Liver (tissue), 9 donors: Measurements from ENCODE around the gene GHR. TPM values are rescaled to one million over a fixed set of nuclear protein-coding genes. Genes with fewer than 3 reads are reported as not detected.
A peak's percentile ranks its signal among the peaks of the same experiment; 100 is the strongest.

Experiments used
- DNase-seq: peaks from one replicate; pipeline ENCODE4 v3.0.0-alpha.2; 2017; ENCODE audit warnings: low spot score
- H3K27ac ChIP-seq, 2 donors: one replicate each; pipeline ENCODE4 v1.7.0; 2013; ENCODE audit warnings: inconsistent platforms in 2 of 2, low read length in 2 of 2, control low read depth in 1 of 2, low read depth in 1 of 2, mild to moderate bottlenecking in 1 of 2
- H3K27me3 ChIP-seq, 4 donors: one replicate each; pipeline versions ENCODE4 v1.6.1 to v1.7.0; 2013; ENCODE audit warnings: low read length in 3 of 4, inconsistent platforms in 1 of 4, mild to moderate bottlenecking in 1 of 4, moderate library complexity in 1 of 4; ENCODE audit not compliant: control insufficient read depth in 4 of 4, insufficient read depth in 4 of 4
- H3K36me3 ChIP-seq, 4 donors: one replicate each; pipeline versions ENCODE4 v1.6.1 to v1.7.0; 2013; ENCODE audit warnings: low read length in 3 of 4, mild to moderate bottlenecking in 3 of 4, low read depth in 1 of 4, moderate library complexity in 1 of 4; ENCODE audit not compliant: control insufficient read depth in 4 of 4, insufficient read depth in 3 of 4
- H3K4me1 ChIP-seq, 4 donors: one replicate each; pipeline versions ENCODE4 v1.6.1 to v1.7.0; 2013; ENCODE audit warnings: low read length in 3 of 4, mild to moderate bottlenecking in 3 of 4, moderate library complexity in 1 of 4; ENCODE audit not compliant: control insufficient read depth in 4 of 4, insufficient read depth in 4 of 4
- H3K4me3 ChIP-seq, 3 donors: one replicate each; pipeline versions ENCODE4 v1.6.1 to v1.7.0; 2013; ENCODE audit warnings: low read length in 3 of 3, control low read depth in 1 of 3, low read depth in 1 of 3, mild to moderate bottlenecking in 1 of 3
- H3K9ac ChIP-seq, 2 donors: one replicate each; pipeline ENCODE4 v1.7.0; 2013; ENCODE audit warnings: low read length in 2 of 2, mild to moderate bottlenecking in 2 of 2, moderate library complexity in 2 of 2, control low read depth in 1 of 2, low read depth in 1 of 2
- H3K9me3 ChIP-seq, 4 donors: one replicate each; pipeline versions ENCODE4 v1.6.1 to v1.7.0; 2013; ENCODE audit warnings: low read length in 3 of 4; ENCODE audit not compliant: control insufficient read depth in 4 of 4
- EGR1 ChIP-seq, 2 donors: IDR thresholded peaks; 2 replicates each; pipeline ENCODE4 v1.6.1; 2016 to 2018; ENCODE audit warnings: antibody characterized with exemption in 2 of 2, low read depth in 2 of 2
- FOXA1 ChIP-seq: IDR thresholded peaks from 2 replicates; pipeline ENCODE4 v1.6.1; 2016; ENCODE audit warnings: antibody characterized with exemption
- GABPA ChIP-seq, 2 donors: IDR thresholded peaks in 1 of 2; conservative IDR thresholded peaks in 1 of 2; 2 replicates each; pipeline ENCODE4 v1.6.1; 2016; ENCODE audit warnings: antibody characterized with exemption in 2 of 2, mild to moderate bottlenecking in 1 of 2, moderate library complexity in 1 of 2
- HNF4A ChIP-seq, 2 donors: conservative IDR thresholded peaks; 2 replicates each; pipeline ENCODE4 v1.6.1; 2016; ENCODE audit warnings: antibody characterized with exemption in 2 of 2, mild to moderate bottlenecking in 2 of 2
- HNF4G ChIP-seq: IDR thresholded peaks from 2 replicates; pipeline ENCODE4 v1.6.1; 2016; ENCODE audit warnings: antibody characterized with exemption
- JUND ChIP-seq, 2 donors: IDR thresholded peaks; 2 replicates each; pipeline ENCODE4 v1.6.1; 2016; ENCODE audit warnings: antibody characterized with exemption in 2 of 2
- NR2F2 ChIP-seq: IDR thresholded peaks from 2 replicates; pipeline ENCODE4 v1.6.1; 2016; ENCODE audit warnings: antibody characterized with exemption
- RAD21 ChIP-seq, 2 donors: IDR thresholded peaks; 2 replicates each; pipeline ENCODE4 v1.6.1; 2016; ENCODE audit warnings: antibody characterized with exemption in 2 of 2, mild to moderate bottlenecking in 2 of 2
- RXRA ChIP-seq, 2 donors: IDR thresholded peaks; 2 replicates each; pipeline ENCODE4 v1.6.1; 2017 to 2018; ENCODE audit warnings: antibody characterized with exemption in 2 of 2, mild to moderate bottlenecking in 1 of 2
- YY1 ChIP-seq: IDR thresholded peaks from 2 replicates; pipeline ENCODE4 v1.6.1; 2016; ENCODE audit warnings: antibody characterized with exemption, mild to moderate bottlenecking
- WGBS: extraction: QIAGEN DNeasy Blood & Tissue Kit; methylation state at CpG from one replicate; pipeline ENCODE4 v1.1.7; 2013; 5-methylcytosine and 5-hydroxymethylcytosine counted together
- polyA plus RNA-seq, 2 donors: library from polyadenylated mRNA; stranded (reverse) in 1 of 2; unstranded in 1 of 2; fragments of 200-250 nt in 1 of 2; fragments of >200 nt in 1 of 2; fragmentation: Nextera tagmentation in 1 of 2; extraction: Ambion mirVana in 1 of 2; gene quantifications; one replicate each; pipeline versions ENCODE4 v1.2.1 to v1.2.3, GENCODE V29; 2013 to 2015
- total RNA-seq, 2 donors: library from RNA; depleted of rRNA; stranded (reverse); fragments of >200 nt; gene quantifications; one replicate each; pipeline ENCODE4 v1.2.3, GENCODE V29; 2014
- TF ChIP-seq, protein P1 (sequence below): fragments of 150-350 bp; IDR thresholded peaks from 2 replicates; pipeline ENCODE4 v1.5.1; 2017; ENCODE audit warnings: improper control_type of control experiment, low read depth, low read length; ENCODE audit not compliant: missing input control
- TF ChIP-seq, protein P2 (sequence below): IDR thresholded peaks from 2 replicates; pipeline ENCODE4 v1.6.1; 2016; ENCODE audit warnings: antibody characterized with exemption
- TF ChIP-seq, protein P3 (sequence below): IDR thresholded peaks from 2 replicates; pipeline ENCODE4 v1.6.1; 2016; ENCODE audit warnings: antibody characterized with exemption
- TF ChIP-seq, protein P4 (sequence below): IDR thresholded peaks from 2 replicates; pipeline ENCODE4 v1.6.1; 2016; ENCODE audit warnings: antibody characterized with exemption, mild to moderate bottlenecking
- TF ChIP-seq, protein P5 (sequence below): IDR thresholded peaks from 2 replicates; pipeline ENCODE4 v1.6.1; 2016; ENCODE audit warnings: antibody characterized with exemption
- donor health status: healthy.
- donor health status: healthy.
- donor health status: healthy.
- donor health status: healthy.
- donor health status: healthy.

Gene GHR
- total RNA-seq = 100 to 1,000 TPM in 1 of 2 donors, 1 to 10 TPM in 1; 6.6 to 104 TPM
- 10 to 100 TPM; 15.7 to 26.0 TPM for polyA plus RNA-seq

DNA sequence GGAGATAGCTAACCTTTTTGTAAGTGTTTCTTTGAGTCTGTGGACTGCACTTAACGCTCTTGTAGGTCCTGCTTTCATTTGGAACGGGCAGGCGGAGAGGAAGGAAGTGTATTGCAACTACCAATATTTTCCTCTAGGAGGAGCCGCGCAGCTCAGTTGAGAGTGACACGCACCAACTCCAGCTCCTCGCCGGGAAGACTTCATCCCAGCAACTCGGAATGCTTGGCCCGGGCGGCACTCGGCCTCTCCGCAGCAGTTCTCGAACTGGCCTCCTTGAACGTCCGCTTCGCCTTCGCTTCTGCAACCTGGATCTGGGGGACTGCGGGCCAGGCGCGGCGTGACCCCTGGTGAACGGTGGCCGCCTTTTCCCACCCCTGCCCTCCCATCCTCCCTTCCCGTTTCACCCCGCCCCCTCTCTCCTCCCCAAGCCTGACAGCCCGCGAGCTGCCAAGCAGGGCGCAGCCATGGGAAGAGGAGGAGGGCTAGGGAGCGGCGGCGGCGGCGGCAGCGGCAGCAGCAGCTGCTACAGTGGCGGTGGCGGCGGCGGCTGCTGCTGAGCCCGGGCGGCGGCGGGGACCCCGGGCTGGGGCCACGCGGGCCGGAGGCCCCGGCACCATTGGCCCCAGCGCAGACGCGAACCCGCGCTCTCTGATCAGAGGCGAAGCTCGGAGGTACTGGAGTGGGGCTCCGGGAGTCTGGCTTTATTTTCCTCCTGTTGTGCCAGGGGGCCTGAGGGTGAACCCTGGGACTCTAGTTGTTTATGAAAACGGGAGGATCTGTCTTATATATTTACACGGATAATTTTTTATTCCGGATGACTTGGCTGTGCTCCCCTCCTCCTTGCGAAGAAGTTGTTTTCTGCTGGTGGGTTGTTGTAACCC lies at the start of gene GHR:
GHR (plus strand) TSS at position 155 of the 881 bp plus-strand sequence. CDS start 142,436 bp downstream, outside the sequence.
- H3K9me3 ChIP-seq = no peaks in the 10 kb centered on the region
- WGBS = 1% methylated on average over 60 of the region's 60 CpGs
- peak within 1 kb of the TSS; percentile 55 to 83 for H3K27ac ChIP-seq
- H3K36me3 ChIP-seq = no peaks in the 10 kb centered on the region
- H3K9ac ChIP-seq = peak within 1 kb of the TSS; percentile 32 to 79
- TF ChIP-seq RAD21 (IDR thresholded peaks at IDR 0.05) = peak; percentile 86 to 88
- peak in 1 of 2 donors; percentile 39 for TF ChIP-seq HNF4A (conservative IDR thresholded peaks at IDR 0.05)
- TF ChIP-seq, protein P1, sequence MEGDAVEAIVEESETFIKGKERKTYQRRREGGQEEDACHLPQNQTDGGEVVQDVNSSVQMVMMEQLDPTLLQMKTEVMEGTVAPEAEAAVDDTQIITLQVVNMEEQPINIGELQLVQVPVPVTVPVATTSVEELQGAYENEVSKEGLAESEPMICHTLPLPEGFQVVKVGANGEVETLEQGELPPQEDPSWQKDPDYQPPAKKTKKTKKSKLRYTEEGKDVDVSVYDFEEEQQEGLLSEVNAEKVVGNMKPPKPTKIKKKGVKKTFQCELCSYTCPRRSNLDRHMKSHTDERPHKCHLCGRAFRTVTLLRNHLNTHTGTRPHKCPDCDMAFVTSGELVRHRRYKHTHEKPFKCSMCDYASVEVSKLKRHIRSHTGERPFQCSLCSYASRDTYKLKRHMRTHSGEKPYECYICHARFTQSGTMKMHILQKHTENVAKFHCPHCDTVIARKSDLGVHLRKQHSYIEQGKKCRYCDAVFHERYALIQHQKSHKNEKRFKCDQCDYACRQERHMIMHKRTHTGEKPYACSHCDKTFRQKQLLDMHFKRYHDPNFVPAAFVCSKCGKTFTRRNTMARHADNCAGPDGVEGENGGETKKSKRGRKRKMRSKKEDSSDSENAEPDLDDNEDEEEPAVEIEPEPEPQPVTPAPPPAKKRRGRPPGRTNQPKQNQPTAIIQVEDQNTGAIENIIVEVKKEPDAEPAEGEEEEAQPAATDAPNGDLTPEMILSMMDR = peak; percentile 87
- TF ChIP-seq NR2F2 = no peak
- peak; percentile 62 for TF ChIP-seq YY1
- TF ChIP-seq RXRA (IDR thresholded peaks at IDR 0.05) = peak; percentile 13 to 34
- no peak for TF ChIP-seq GABPA (IDR thresholded peaks at IDR 0.05 in 1 of 2, conservative IDR thresholded peaks at IDR 0.05 in 1 of 2)
- H3K27me3 ChIP-seq = no peaks in the 10 kb centered on the region
- H3K4me1 ChIP-seq = peaks cover 0 to 49% (median 28%) of the 10 kb centered on the region in 4 donors
- peak; percentile 62 for DNase-seq
- H3K4me3 ChIP-seq = peak within 1 kb of the TSS; percentile 86 to 92 (median 88)

DNA sequence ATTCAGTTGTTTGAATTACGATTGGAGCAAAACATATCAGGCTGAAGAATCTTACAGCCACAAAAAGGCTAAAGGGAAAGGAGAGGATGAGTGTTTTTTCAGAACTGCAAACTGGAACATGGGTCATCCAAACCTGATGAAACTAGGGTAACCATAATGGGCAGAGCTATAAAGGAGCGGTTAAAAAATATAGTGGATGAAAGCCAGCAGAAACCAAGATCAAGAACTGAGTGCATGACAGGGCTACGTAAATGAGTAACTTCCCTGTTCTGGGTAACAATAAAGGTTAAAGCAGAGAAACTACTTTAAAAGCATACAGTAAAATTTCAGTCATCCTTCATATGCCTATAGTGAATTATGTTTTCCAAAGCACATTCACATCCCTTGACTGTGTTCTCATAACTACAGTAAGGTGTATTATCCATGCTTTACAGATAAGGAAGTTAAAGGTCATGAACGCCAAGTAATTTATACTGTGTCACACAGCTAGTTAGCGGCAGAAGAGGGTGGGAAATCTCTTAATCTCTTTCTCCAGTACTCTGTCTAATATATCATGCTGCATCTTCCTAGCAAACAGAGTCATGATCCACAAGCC lies 48.5 kb upstream of the GHR start:
- TF ChIP-seq, protein P2, sequence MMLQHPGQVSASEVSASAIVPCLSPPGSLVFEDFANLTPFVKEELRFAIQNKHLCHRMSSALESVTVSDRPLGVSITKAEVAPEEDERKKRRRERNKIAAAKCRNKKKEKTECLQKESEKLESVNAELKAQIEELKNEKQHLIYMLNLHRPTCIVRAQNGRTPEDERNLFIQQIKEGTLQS = no peak
- no peak for TF ChIP-seq GABPA (IDR thresholded peaks at IDR 0.05 in 1 of 2, conservative IDR thresholded peaks at IDR 0.05 in 1 of 2)
- DNase-seq = no peak
- no peak overlapping the region for H3K4me3 ChIP-seq
- no peak overlapping the region for H3K9ac ChIP-seq
- H3K9me3 ChIP-seq = no peaks in the 10 kb centered on the region
- 87% methylated on average over 5 of the region's 5 CpGs for WGBS
- H3K27ac ChIP-seq = no peak overlapping the region
- H3K27me3 ChIP-seq = no peaks in the 10 kb centered on the region
- no peaks in the 10 kb centered on the region for H3K4me1 ChIP-seq
- H3K36me3 ChIP-seq = no peaks in the 10 kb centered on the region

DNA sequence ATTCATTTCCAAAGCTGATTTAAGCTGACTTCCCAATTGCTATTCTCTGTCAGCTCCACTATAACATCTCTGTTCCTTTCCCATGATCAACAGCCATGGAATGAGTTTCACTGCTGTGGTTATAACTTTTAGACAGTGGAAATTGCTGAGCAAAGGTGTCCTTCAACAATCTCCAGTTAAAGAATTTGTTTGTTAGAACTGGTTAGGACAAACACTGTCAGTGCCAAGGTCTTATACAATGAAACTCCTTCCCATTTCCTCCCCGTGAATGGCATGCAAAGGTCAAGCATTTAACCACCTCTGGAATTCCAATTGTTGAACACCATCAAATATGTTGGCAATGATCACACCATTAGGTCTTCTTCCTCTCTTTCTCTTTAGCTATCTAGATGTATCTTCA lies 45.7 kb upstream of the GHR start:
- Histone ChIP-seq H3K9ac (no peak overlapping the region), H3K36me3 (no peaks in the 10 kb centered on the region), H3K4me1 (no peaks in the 10 kb centered on the region), H3K27me3 (no peaks in the 10 kb centered on the region), H3K4me3 (no peak overlapping the region), H3K27ac (no peak overlapping the region), H3K9me3 (no peaks in the 10 kb centered on the region)
- DNase-seq = no peak
- WGBS = 21% methylated on average over 1 of the region's 1 CpG
- TF ChIP-seq, protein P3, sequence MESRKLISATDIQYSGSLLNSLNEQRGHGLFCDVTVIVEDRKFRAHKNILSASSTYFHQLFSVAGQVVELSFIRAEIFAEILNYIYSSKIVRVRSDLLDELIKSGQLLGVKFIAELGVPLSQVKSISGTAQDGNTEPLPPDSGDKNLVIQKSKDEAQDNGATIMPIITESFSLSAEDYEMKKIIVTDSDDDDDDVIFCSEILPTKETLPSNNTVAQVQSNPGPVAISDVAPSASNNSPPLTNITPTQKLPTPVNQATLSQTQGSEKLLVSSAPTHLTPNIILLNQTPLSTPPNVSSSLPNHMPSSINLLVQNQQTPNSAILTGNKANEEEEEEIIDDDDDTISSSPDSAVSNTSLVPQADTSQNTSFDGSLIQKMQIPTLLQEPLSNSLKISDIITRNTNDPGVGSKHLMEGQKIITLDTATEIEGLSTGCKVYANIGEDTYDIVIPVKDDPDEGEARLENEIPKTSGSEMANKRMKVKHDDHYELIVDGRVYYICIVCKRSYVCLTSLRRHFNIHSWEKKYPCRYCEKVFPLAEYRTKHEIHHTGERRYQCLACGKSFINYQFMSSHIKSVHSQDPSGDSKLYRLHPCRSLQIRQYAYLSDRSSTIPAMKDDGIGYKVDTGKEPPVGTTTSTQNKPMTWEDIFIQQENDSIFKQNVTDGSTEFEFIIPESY = no peak
- TF ChIP-seq EGR1 (IDR thresholded peaks at IDR 0.05; ENCODE audit: low read depth in 2 of 2) = no peak
- no peak for TF ChIP-seq FOXA1
- TF ChIP-seq GABPA (IDR thresholded peaks at IDR 0.05 in 1 of 2, conservative IDR thresholded peaks at IDR 0.05 in 1 of 2) = no peak
- TF ChIP-seq, protein P2 = no peak
- no peak for TF ChIP-seq RAD21 (IDR thresholded peaks at IDR 0.05)
- TF ChIP-seq, protein P4, sequence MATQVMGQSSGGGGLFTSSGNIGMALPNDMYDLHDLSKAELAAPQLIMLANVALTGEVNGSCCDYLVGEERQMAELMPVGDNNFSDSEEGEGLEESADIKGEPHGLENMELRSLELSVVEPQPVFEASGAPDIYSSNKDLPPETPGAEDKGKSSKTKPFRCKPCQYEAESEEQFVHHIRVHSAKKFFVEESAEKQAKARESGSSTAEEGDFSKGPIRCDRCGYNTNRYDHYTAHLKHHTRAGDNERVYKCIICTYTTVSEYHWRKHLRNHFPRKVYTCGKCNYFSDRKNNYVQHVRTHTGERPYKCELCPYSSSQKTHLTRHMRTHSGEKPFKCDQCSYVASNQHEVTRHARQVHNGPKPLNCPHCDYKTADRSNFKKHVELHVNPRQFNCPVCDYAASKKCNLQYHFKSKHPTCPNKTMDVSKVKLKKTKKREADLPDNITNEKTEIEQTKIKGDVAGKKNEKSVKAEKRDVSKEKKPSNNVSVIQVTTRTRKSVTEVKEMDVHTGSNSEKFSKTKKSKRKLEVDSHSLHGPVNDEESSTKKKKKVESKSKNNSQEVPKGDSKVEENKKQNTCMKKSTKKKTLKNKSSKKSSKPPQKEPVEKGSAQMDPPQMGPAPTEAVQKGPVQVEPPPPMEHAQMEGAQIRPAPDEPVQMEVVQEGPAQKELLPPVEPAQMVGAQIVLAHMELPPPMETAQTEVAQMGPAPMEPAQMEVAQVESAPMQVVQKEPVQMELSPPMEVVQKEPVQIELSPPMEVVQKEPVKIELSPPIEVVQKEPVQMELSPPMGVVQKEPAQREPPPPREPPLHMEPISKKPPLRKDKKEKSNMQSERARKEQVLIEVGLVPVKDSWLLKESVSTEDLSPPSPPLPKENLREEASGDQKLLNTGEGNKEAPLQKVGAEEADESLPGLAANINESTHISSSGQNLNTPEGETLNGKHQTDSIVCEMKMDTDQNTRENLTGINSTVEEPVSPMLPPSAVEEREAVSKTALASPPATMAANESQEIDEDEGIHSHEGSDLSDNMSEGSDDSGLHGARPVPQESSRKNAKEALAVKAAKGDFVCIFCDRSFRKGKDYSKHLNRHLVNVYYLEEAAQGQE = no peak
- TF ChIP-seq YY1 = no peak
- no peak for TF ChIP-seq HNF4G
- TF ChIP-seq, protein P5, sequence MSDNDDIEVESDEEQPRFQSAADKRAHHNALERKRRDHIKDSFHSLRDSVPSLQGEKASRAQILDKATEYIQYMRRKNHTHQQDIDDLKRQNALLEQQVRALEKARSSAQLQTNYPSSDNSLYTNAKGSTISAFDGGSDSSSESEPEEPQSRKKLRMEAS = no peak
- TF ChIP-seq JUND (IDR thresholded peaks at IDR 0.05) = no peak
